C4-2B (cell line): Measurements from ENCODE around the gene HDAC5.

ENCODE experiments used
- ZFX ChIP-seq: fragments of 450-650 bp; IDR thresholded peaks from 2 replicates; pipeline ENCODE4 v1.6.1; 2017
- TF ChIP-seq, protein P1 (sequence below): fragments of 450-650 bp; conservative IDR thresholded peaks from 2 replicates; pipeline ENCODE4 v1.5.1; 2017; ENCODE audit warnings: mild to moderate bottlenecking

DNA sequence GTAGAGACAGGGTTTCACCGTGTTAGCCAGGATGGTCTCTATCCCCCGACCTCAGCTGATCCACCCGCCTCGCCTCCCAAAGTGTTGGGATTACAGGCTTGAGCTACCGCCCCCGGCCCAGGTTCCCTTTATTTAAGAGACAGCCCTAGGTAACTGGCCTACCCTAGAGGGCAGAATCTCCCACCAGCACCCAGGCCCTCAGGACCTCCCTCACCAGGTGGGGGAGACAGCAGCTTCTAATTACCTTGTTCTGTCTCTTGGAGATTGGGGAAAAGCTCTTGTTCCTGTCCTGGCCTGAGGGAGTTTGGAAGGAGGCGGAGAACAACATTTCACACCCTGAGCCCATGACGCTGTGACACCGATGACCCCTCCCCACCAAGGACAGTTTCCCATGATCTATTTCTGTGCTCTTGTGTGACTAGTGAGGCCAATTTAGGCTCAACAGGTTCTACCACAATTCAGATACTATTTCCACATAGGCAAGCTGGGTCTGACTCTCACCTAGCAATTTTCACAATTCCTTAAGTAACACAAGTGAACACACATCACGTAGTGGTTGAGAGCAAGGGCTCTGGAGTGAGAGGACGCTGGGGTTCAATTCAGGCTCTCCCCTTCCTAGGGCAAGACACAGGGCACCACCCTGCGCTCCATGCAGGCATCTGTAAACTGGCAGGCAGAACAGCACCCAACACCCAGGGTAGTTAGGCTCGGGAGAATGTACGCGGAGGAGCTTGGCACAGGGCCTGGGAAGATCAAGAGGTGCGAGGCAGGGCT is 20.4 kb downstream of the HDAC5 start:
- TF ChIP-seq, protein P1, sequence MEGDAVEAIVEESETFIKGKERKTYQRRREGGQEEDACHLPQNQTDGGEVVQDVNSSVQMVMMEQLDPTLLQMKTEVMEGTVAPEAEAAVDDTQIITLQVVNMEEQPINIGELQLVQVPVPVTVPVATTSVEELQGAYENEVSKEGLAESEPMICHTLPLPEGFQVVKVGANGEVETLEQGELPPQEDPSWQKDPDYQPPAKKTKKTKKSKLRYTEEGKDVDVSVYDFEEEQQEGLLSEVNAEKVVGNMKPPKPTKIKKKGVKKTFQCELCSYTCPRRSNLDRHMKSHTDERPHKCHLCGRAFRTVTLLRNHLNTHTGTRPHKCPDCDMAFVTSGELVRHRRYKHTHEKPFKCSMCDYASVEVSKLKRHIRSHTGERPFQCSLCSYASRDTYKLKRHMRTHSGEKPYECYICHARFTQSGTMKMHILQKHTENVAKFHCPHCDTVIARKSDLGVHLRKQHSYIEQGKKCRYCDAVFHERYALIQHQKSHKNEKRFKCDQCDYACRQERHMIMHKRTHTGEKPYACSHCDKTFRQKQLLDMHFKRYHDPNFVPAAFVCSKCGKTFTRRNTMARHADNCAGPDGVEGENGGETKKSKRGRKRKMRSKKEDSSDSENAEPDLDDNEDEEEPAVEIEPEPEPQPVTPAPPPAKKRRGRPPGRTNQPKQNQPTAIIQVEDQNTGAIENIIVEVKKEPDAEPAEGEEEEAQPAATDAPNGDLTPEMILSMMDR, result no peak
- TF ChIP-seq ZFX, result no peak
